HG03025 (cell line): Measurements from ENCODE around the gene ABL2.
"Not testable (repeated sequence)": the region's sequence is repeated elsewhere in the genome, so short reads cannot be mapped to it uniquely, and the experiment has no call there.

Experiments
- ATAC-seq: cut with Tn5 transposase; IDR thresholded peaks from one replicate; pipeline ENCODE4 v1.9.1; 2021; ENCODE audit warnings: mild to moderate bottlenecking, moderate library complexity; ENCODE audit not compliant: unreplicated experiment, low FRiP score

The ABL2 gene

DNA sequence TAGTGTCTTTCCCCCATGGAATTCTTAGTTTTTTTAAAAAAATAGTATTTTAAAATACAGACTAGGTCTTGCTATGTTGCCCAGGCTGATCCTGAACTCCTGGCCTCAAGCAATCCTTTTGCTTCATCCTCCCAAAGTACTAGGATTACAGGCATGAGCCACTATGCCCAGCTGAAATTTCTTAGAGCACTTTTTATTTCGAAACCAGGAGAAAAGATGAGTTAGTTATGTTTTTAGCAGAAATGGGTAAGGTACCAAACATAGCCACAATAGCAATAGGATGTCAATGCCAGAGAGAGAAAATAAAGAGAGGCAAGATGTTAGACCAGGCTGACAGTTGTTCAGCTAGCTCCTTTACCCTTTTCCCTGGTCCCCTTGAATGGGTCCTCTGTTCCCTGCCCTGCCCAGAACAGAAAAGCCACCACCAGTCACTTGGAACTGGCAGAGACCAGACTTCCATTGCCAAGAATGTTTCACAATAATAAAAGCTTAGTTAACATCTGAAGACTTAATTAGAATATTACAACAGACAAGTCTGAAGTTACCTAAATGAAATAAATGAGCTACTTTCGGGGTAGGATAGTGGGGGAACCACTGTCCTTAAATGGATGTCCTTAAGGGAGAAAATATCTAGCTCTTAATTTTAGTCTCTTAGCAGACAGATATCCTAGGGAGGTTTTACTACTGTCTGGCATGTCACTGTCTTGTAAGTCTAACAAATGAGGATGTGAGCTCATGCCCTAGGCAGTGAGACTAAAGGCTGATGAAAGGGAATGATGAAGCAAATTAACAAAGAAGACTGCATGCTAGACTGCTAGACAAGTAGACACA lies 54.3 kb downstream of the ABL2 start:
- no peak for ATAC-seq

DNA sequence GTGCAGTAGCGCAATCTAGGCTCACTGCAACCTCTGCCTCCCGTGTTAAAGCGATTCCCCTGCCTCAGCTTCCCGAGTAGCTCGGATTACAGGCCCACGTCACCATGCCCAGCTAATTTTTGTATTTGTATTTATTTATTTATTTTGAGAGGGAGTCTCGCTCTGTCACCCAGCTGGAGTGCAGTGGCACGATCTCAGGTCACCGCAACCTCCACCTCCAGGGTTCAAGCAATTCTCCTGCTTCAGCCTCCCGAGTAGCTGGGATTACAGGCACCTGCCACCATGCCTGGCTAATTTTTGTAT lies 59.1 kb downstream of the ABL2 start:
- not testable (repeated sequence) for ATAC-seq

- no peak for ATAC-seq
Measured at GRCh38 chr1:179169616-179170467, 59.6 kb downstream of the ABL2 start.

DNA sequence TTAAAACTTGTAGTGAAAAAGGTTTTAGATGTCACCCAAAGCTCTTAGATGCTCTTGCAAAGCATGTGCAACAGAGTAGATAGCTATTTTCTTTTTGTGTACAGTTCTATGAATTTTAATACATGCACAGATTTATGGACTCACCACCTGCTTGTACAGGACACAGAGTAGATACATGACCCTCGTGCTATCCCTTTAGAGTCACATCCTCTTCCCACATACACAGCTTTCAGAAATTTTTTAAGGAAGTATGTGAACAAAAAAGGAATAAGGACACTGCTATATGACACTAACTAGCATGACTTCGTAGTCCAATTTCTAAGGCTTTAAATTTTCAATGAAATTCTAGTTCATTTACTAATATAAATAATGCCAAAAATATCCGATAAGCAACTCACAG lies 60.9 kb downstream of the ABL2 start:
- no peak for ATAC-seq

DNA sequence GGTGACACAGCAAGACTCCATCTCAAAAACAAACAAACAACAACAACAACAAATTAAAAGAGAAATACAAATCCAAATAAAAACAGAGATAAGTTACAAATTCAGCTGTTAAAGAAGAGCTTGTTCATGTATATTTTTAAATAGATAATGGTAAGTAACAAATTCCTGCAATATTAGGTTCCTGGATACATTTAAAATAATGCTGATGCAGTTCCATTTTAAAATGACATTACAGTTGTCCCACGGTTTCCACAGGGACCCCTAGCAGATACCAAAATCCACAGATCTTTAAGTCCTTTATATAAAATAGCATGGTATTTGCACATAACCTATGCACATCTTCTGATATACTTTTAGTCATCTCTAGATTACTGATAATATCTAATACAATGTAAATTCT lies 61.5 kb downstream of the ABL2 start:
- ATAC-seq, result no peak

GRCh38 chr1:179167418-179167777 lies 62.1 kb downstream of the ABL2 start:
- ATAC-seq, result no peak

- ATAC-seq, result no peak
Measured at GRCh38 chr1:179166663-179167417, 62.6 kb downstream of the ABL2 start.

DNA sequence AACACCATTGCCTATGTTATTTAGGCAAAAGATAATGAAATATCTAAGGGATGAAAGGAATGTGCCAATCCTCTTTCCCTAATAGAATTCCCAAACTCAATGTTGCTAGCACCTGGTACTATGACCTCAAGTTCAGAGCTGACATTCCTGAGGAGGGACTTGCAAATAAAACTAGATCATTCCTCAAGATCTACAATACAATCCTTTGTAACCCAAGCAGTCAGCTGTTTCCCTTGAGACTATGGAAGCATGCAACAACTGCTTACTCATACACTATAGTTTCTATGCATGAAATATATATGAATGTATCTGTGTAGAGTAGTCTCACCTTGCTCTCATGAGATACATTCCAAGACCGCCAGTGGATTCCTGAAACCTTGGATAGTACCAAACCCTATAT lies 65.0 kb downstream of the ABL2 start:
- ATAC-seq, result no peak

DNA sequence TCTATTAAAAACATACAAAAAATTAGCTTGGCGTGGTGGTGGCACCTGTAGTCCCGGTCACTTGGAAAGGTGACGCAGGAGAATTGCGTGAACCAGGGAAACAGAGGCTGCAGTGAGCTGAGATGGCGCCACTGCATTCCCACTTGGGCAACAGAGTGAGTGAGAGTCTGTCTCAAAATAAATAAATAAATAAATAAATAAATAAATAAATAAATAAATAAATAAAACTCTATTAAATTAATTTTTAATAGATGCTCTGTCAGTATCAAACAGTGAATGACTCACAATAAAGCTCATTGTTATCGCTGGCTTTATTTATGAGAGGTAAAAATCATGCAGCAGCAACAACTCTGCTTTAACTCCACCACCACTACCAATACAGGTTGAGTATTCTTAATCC lies 72.8 kb downstream of the ABL2 start:
- ATAC-seq, result no peak

- ATAC-seq, result no peak
Measured at GRCh38 chr1:179156026-179156425, 73.5 kb downstream of the ABL2 start.

DNA sequence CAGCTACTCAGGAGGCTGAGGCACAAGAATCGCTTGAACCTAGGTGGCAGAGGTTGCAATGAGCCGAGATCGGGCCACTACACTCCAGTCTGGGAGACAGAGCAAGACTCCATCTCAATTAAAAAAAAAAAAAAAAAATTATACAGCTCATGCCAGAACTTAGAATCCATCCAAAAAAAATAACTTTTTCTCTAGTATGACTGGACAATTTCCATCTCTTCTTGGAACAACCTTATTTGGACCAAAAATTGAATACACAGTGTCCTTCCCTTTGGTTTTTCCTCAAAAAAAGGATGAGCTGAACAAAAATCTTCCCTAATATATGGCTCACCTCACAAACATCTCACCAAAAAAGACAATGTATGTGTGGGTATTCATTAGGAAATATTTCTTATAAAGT lies 73.9 kb downstream of the ABL2 start:
- no peak for ATAC-seq

GRCh38 chr1:179154437-179154836 lies 75.0 kb downstream of the ABL2 start:
- ATAC-seq, result no peak

GRCh38 chr1:179153217-179153616 lies 76.3 kb downstream of the ABL2 start:
- ATAC-seq, result no peak

GRCh38 chr1:179151908-179152682 lies 77.4 kb downstream of the ABL2 start:
- ATAC-seq, result no peak

DNA sequence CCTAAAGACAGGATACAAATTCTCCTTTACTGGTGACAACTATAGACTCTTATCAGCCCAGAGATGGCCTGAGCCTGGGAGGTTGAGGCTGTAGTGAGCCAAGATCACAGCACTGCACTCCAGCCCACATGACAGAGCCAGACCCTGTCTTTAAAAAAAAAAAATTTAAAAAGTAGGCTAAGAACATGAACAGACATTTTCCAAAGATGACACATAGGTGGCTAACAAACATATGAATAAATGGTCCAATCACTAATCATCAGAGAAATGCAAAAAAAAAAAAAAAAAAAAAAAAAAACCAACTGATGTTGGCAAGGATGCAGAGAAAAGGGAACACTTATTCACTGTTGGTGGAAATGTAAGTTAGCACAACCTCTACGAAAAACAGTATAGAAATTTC lies 82.6 kb downstream of the ABL2 start:
- ATAC-seq, result no peak

DNA sequence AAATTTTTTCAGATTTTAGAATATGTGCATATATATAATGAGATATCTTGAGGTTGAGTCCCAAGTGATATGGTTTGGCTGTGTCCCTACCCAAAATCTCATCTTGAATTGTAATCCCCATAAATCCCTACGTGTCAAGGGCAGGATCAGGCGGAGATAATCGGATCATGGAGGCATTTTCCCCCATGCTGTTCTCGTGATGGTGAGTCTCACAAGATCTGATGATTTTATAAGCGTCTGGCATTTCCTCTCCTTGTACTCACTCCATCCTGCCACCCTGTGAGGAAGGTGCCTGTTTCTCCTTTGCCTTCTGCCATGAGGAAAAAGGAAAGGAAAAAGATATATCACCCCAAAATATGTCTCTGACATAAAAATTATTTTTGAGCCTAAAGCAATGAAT lies 83.0 kb downstream of the ABL2 start:
- no peak for ATAC-seq

DNA sequence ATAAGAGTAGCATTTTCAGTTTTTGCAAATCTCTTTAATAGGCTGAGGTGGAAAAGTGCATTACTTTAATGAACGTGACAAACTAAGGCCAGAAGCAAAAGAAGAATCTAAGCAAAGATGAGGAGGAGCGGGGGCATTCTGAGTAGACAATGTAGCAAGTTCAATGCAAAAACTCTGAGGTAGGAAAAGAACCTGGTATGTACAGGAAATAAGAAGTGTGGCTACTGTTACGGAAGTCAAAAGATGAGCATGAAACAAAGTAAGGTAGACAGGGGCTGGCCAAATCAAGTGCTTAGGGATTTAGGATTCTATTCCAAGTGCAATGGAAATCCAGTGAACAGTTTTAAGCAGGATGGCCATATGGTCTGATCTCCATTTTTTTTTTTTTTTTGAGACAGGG lies 84.0 kb downstream of the ABL2 start:
- no peak for ATAC-seq

DNA sequence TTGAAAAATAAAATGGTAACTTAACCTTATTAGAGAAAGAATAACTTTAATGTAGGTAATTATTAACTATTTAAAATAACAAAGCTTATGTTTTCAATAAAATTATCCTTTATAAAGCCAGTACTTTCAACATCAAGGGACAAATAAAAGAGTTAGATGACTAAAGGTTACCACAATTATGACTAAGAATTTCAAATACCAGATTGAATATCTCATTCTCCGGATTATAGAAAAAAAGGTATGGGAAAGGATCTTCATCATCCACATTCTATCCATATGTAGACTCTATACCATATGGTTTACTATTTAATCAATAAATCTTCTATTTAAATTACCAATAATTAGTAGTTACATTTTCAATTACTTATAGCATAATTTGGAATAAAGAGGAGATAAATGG lies 84.9 kb downstream of the ABL2 start:
- ATAC-seq, result no peak

GRCh38 chr1:179143322-179143721 lies 86.2 kb downstream of the ABL2 start:
- ATAC-seq, result no peak

- ATAC-seq, result no peak
Measured at GRCh38 chr1:179142889-179143299, 86.6 kb downstream of the ABL2 start.
